ENCODE data around the gene PIGR. TPM values are rescaled to one million over a fixed set of nuclear protein-coding genes. Genes with fewer than 3 reads are reported as not detected.

Gene PIGR
- total RNA-seq, 1 donor from 2014 or later = not detected

GRCh38 chr1:206961668-206962067, 15.4 kb upstream of the PIGR start:
- intact Hi-C loops (cut with micrococcal nuclease) = no loop called here

- intact Hi-C loops (cut with micrococcal nuclease) = no loop called here
Measured at GRCh38 chr1:206960676-206961386, 14.6 kb upstream of the PIGR start.

- intact Hi-C loops (cut with micrococcal nuclease) = no loop called here
Measured at GRCh38 chr1:206958144-206958543, 11.9 kb upstream of the PIGR start.

- intact Hi-C loops (cut with micrococcal nuclease) = no loop called here
Measured at GRCh38 chr1:206957639-206958038, 11.4 kb upstream of the PIGR start.

- intact Hi-C loops (cut with micrococcal nuclease) = no loop called here
Measured at GRCh38 chr1:206955476-206956451, 9.5 kb upstream of the PIGR start.

- intact Hi-C loops (cut with micrococcal nuclease) = no loop called here
Measured at GRCh38 chr1:206954459-206955342, 8.4 kb upstream of the PIGR start.

- intact Hi-C loops (cut with micrococcal nuclease) = no loop called here
Measured at GRCh38 chr1:206953626-206954025, 7.4 kb upstream of the PIGR start.

- intact Hi-C loops (cut with micrococcal nuclease) = no loop called here
Measured at GRCh38 chr1:206953126-206953525, 6.9 kb upstream of the PIGR start.

- intact Hi-C loops (cut with micrococcal nuclease) = no loop called here
Measured at GRCh38 chr1:206952171-206952570, 5.9 kb upstream of the PIGR start.

- intact Hi-C loops (cut with micrococcal nuclease) = no loop called here
Measured at GRCh38 chr1:206951318-206952100, 5.2 kb upstream of the PIGR start.

GRCh38 chr1:206949641-206950040, 3.4 kb upstream of the PIGR start:
- intact Hi-C loops (cut with micrococcal nuclease) = no loop called here

- intact Hi-C loops (cut with micrococcal nuclease) = no loop called here
Measured at GRCh38 chr1:206949208-206949607, 2.9 kb upstream of the PIGR start.

- intact Hi-C loops (cut with micrococcal nuclease) = no loop called here
Measured at GRCh38 chr1:206947255-206947654, 989 bp upstream of the PIGR start.

GRCh38 chr1:206945779-206946178, 487 bp downstream of the PIGR start:
- intact Hi-C loops (cut with micrococcal nuclease) = no loop called here

- intact Hi-C loops (cut with micrococcal nuclease) = no loop called here
Measured at GRCh38 chr1:206944703-206945102, 1.6 kb downstream of the PIGR start.

GRCh38 chr1:206941766-206942418, 4.4 kb downstream of the PIGR start:
- intact Hi-C loops (cut with micrococcal nuclease) = no loop called here

GRCh38 chr1:206940588-206940936, 5.7 kb downstream of the PIGR start:
- intact Hi-C loops (cut with micrococcal nuclease) = no loop called here

GRCh38 chr1:206939841-206940587, 6.3 kb downstream of the PIGR start:
- intact Hi-C loops (cut with micrococcal nuclease) = loop anchor here (10.0 kb wide), 1 partner anchor 135 kb away; no protein-coding TSS in a partner anchor

- intact Hi-C loops (cut with micrococcal nuclease) = loop anchor here (10.0 kb wide), 1 partner anchor 136 kb away; no protein-coding TSS in a partner anchor
Measured at GRCh38 chr1:206939131-206939530, 7.1 kb downstream of the PIGR start.

All from T-helper 2 cell treated with Interferon-gamma antibody and Interleukin-4, amounts not matched to agents 100 ng/mL and 5 ng/mL, for 36 hours (primary cell).